Activated T-cell treated with anti-CD3 and anti-CD28 coated beads for 1 hour (primary cell): Measurements from ENCODE around the gene ACSL1.
"Not testable (repeated sequence)": the region's sequence is repeated elsewhere in the genome, so short reads cannot be mapped to it uniquely, and the experiment has no call there.

Experiments used
- DNase-seq: peaks from one replicate; pipeline ENCODE4 v3.0.0-alpha.2; 2020; ENCODE audit warnings: low read depth

The ACSL1 gene

GRCh38 chr4:184752496-184753275 is 73.1 kb downstream of the ACSL1 start:
- no peak for DNase-seq

- DNase-seq, result no peak
These were observed 74.2 kb downstream of the ACSL1 start for GRCh38 chr4:184751585-184751956.

GRCh38 chr4:184750926-184751584 is 74.7 kb downstream of the ACSL1 start:
- DNase-seq, result no peak

DNA sequence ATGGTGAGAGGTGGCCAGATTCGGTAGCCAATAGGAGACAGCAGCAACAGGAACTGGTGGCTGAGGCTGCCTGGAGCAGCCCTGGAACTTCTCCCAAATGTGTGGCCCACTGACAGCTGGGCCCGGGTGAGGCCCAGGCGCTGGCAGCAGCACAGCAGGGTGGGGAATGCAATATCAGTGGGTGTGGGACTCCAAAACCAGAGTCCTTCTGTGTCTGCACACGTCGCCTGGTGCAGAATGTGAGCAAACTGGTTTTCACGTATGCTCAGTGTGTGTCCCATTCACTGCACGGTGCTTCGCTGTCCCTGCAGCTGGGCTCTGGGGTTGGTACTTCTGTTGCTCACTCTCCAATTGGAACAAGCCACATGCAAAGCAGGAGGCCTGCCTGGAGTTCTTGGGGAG is 77.5 kb downstream of the ACSL1 start:
- no peak for DNase-seq

DNA sequence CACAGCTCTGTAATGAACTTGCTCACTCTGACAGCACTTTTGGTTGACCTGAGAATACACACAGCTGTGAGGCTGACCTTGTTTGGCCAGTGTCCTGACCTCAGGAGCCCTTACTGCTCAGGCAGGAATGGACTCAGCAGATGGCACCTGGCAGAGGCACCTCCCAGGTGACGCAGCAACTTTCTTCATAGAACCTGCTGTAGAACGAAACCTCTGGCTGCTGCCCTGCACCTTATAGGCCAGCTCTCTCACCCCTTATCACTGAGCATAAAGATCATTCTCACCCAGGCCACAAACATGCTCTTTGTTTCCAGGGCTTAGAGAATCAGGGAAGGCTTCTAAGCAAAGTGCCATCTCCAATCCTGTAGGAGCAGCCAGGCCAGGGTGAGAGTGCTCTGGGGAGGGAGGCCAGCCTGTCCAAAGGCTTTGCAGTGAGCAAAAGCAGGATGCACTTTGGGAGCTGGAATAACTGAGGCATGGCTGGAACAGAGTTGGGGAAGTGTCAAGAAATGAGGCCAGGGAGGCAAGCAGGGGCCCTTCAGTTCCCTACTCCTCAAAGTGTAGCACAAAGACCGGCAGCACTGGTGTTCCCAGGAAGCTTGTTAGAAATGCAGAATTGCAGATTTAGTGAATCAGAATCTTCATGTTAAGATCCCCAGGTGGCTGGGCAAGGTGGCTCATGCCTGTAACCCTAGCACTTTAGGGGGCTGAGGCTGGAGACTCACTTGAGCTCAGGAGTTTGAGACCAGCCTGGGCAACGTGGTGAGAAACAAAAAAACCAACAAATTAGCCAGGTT is 78.5 kb downstream of the ACSL1 start:
- DNase-seq, result no peak

DNA sequence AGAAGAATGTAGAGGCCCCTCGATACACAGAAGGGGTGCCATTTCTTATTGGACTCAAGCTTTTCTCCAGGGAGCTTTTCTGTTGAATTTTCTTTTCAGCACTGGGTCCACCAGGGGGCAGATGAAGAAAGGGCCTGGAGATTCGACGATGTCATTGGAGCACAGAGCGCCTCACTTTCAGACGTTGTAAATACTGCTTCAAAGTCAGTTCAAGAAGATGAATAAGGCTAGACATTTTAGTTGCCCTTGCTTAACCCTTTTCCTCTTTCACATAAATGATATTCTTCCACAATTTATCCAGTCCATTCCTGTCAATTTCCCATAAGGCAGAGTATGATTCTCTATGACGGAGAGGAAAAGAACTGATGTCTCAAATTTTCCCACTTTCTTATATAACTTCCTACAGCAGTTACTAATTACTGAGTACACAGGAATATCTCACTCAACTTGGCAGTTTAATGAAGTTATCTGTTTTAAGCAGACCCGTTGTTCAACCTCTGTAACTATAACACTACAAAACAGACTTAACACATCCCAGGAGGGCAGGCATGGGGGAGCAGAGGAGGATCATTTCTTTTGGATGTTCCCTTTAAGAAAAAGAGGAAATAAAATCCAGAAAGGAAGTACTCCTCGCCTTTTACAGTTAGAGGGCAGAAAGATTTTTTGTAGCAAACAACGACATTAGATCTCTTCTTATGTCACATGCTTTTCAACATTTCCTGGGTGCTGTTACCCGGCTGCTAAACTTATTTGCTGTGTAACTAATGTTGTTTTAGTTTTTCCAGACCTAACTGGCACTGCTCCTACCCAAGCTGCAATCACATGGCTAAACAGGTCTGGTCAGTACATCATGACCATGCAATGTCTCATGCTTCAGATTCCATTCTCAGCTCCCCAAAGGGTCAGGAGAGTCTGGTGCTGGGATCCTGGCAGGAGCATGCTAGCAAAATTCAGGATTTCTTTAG is 79.7 kb downstream of the ACSL1 start:
- peak; percentile 64 for DNase-seq

DNA sequence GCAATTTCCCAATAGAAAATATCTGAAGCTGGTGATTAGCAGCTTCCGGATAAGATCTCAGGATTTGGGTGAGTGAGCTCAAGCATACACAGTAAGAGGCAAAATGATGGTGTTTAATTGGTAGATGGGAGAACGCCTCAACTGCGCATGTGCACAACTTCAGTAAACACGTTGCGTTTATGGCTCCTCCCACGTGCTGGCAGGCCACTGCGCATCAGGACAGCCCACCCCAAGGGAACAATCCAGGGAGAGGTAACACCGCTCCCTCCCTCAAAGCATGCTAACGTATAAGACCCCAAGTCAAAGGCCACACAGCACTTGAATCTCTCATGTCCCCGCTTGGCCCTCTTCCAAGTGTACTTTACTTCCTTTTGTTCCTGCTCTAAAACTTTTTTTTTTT is 81.5 kb downstream of the ACSL1 start:
- DNase-seq, result no peak

DNA sequence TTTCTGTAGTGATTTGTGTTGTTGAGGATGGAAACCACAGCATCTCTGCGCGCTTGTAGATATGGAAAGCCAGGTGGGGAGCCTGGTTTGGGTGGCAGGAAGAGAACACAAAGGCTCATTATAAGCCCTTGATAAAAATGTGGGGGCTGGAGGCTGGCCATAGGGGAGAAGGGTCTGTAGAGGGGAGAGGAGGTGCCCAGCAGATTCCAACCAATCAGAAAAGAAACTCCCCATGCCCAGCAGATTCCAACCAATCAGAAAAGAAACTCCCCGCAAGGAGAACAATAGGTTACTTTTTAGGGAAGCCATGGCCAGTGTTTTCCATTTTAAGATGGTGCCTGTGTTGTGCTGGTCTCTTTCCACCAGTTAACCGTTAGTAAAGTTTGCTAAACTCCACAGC is 82.1 kb downstream of the ACSL1 start:
- no peak for DNase-seq

DNA sequence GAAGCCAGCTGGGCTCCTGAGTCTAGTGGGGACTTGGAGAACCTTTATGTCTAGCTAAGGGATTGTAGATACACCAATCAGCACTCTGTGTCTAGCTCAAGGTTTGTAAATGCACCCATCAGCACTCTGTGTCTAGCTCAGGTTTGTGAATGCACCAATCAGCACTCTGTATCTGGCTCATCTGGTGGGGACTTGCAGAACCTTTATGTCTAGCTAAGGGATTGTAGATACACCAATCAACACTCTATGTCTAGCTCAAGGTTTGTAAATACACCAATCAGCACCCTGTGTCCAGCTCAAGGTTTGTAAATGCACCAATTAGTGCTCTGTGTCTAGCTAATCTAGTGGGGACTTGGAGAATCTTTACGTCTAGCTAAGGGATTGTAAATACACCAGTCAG is 84.1 kb downstream of the ACSL1 start:
- not testable (repeated sequence) for DNase-seq

GRCh38 chr4:184740980-184741391 is 84.8 kb downstream of the ACSL1 start:
- no peak for DNase-seq

GRCh38 chr4:184739575-184739974 is 86.2 kb downstream of the ACSL1 start:
- DNase-seq, result not testable (repeated sequence)

GRCh38 chr4:184734758-184735157 is 91.0 kb downstream of the ACSL1 start:
- DNase-seq, result no peak

- peak; percentile 94 for DNase-seq
These were observed 91.9 kb downstream of the ACSL1 start, which contains the start of gene CENPU for GRCh38 chr4:184733654-184734524. Gene CENPU, minus strand, starts transcription at chr4:184734096. Its CDS starts 34 bp downstream, at chr4:184734062.

DNA sequence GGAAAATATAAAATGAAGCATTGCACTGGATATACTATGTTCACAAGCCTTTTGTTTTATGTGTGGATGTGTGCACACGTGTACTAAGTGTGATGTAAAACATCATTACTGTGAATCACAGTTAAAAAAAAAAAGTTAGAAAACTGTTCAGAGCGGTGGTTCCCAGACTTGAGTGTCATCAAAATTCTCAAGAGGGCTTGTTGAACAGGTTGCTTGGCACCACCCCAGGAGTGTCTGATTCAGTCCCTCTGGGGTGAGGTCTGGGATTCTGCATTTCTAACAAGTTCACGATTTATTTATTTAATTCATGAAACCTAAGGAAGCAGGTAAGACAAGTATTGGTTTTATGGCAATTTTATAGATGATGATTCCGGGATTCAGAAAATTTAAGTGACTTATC is 93.6 kb downstream of the ACSL1 start:
- DNase-seq, result no peak

DNA sequence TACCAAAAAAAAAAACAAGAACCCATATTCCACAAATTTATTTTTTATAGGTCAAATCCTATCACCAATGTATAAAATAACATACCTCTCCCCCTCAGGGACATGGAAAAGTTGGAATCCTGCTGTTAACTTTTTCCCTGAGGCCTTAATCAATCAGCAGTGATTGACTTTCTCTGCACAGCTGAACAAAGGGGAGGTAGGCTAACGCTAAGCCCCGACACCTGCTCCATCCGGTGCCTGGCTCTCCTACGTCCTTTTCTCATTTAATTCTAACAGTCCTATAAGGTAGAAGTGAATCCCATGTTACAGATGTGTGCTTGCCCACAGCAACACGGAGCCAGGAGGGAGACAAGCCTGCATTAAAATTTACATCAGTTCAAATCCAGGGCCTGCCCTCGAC is 94.7 kb downstream of the ACSL1 start:
- no peak for DNase-seq

- no peak for DNase-seq
These were observed 95.8 kb downstream of the ACSL1 start for GRCh38 chr4:184729946-184730345.

DNA sequence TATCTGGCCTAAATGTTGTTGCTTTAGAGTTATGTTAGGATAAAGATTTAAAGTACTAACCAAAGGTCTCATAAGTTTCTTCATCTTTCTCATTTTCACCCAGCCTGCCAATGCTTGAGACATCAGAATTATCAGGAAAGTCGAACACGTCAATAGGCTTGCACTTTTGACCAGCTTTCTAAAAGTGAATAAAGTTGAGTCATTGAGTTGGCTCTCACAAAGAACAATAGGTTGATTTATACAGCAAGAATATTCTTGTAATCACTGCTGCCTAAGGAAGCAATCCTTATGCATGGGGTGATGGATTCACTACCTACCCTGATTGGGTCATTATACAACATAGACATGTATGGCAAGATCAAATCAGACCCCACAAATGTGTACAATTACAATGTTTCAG is 96.9 kb downstream of the ACSL1 start:
- DNase-seq, result no peak

- DNase-seq, result no peak
These were observed 98.3 kb downstream of the ACSL1 start for GRCh38 chr4:184727430-184727829.

- DNase-seq, result no peak
These were observed 103.0 kb downstream of the ACSL1 start for GRCh38 chr4:184722798-184723197.

- DNase-seq, result no peak
These were observed 104.5 kb downstream of the ACSL1 start for GRCh38 chr4:184721254-184721653.

DNA sequence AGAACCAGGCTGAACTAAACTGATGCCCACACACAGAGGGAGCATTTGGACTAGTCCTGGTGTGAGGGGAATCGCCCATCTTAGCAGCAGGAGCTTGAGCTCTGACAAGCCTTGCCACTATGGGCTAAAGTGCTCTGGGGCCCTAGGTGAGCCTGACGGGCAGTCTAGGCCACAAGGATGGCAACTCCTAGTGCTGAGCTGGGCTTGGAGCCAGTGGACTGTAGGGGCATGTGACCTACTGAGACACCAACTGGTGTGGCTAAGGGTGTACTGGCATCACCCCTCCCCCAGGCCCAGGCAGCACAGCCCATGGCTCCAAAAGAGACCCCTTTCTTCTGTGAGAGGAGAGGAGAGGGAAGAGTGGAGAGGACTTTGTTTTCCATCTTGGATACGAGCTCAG is 106.4 kb downstream of the ACSL1 start:
- no peak for DNase-seq
